CD4-positive, alpha-beta T cell treated with Interleukin-21 for 1 hour (primary cell): ENCODE data around the gene TJP3.
A peak's percentile ranks its signal among the peaks of the same experiment; 100 is the strongest.
"Not testable (repeated sequence)": the region's sequence is repeated elsewhere in the genome, so short reads cannot be mapped to it uniquely, and the experiment has no call there.

ENCODE experiments used
- DNase-seq: peaks from one replicate; pipeline ENCODE4 v3.0.0-alpha.2; 2020

Gene TJP3

GRCh38 chr19:3746371-3747056, 38.3 kb downstream of the TJP3 start:
- DNase-seq = no peak

GRCh38 chr19:3748965-3749364, 40.8 kb downstream of the TJP3 start:
- DNase-seq = no peak

DNA sequence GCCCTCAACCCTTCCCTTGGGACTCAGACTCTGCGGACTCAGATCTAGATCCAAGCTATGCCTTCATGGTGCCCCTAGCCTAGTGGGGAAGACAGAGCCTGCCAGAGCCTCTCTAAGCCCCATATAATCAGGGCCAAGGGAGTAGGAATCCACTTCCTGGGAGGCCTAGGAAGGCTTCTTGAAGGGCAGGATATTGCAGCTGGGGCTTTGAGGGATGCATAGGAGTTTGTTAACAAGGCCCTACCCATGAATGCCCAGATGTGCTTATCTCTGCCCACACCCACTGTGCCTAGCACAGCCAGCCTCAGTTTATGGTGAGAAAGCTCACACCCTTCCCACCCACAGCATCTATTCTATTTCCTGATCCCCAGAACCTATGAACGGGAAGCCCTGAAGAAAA, 42.0 kb downstream of the TJP3 start:
- no peak for DNase-seq

GRCh38 chr19:3751236-3751635, 43.1 kb downstream of the TJP3 start:
- no peak for DNase-seq

GRCh38 chr19:3752492-3752891, 44.3 kb downstream of the TJP3 start:
- DNase-seq = no peak

DNA sequence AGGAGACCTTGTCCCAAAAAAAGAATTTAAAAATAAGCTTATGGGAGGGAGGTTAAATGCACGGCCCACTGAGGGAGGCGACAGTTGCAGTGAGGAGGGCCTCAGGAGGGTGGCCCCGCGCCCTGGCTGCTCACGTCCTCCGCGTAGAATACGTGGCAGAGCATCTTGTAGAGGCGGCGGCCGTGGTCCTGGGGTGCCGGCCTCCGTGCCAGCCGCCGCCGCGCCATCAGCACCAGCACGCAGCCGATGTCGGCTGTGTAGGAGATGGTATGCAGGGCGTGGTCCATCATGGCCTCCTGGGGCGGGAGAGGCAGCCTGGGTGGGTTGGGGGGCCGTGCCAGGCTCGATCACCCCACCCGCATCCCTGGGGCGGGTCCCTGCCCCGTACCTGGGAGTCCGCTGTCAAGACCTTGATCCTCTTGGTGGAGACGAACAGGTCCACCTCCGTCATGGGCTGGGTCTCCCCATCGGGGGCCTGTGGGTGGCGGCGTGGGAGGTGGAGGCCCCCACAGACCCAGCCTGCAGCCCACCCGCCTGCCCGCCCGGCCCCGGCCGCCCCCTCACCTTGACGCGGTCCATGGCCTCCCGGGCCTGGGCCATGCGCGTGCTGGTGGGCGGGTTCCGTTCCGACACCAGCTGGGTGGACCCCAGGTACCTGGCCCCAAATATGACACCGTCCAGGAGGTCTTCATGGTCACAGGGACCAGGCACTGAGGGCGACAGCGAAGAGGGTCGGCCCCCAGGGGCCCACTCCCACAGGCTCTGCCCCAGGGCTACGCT, 45.6 kb downstream of the TJP3 start:
- DNase-seq = no peak

DNA sequence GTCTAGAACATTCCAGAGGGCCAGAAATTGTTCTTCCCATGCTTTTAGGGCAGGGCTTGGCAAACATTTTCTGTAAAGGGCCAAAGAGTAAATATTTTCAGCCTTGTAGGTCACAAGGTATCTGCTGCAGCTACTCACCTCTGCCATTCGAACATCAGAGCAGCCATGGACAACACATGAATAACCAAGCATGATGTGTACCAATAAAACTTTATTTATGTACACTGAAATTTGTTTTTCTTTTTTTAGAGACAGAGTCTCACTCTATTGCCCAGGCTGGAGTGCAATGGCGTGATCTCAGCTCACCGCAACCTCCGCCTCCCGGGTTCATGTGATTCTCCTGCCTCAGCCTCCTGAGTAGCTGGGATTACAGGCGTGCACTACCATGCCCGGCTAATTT, 49.5 kb downstream of the TJP3 start:
- not testable (repeated sequence) for DNase-seq

DNA sequence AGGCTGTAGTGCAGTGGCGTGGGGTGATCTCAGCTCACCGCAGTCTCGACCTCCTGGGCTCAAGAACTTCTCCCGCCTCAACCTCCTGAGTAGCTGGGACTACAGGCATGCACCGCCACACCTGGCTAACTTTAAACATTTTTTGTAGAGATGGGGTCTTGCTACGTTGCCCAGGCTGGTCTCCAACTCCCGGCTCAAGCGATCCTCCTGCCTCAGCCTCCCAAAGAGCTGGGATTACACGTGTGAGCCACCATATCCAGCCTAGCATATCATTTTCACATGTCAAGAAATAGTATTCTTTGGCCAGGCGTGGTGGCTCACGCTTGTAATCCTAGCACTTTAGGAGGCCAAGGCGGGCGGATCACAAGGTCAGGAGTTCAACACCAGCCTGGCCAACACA, 50.1 kb downstream of the TJP3 start:
- not testable (repeated sequence) for DNase-seq

DNA sequence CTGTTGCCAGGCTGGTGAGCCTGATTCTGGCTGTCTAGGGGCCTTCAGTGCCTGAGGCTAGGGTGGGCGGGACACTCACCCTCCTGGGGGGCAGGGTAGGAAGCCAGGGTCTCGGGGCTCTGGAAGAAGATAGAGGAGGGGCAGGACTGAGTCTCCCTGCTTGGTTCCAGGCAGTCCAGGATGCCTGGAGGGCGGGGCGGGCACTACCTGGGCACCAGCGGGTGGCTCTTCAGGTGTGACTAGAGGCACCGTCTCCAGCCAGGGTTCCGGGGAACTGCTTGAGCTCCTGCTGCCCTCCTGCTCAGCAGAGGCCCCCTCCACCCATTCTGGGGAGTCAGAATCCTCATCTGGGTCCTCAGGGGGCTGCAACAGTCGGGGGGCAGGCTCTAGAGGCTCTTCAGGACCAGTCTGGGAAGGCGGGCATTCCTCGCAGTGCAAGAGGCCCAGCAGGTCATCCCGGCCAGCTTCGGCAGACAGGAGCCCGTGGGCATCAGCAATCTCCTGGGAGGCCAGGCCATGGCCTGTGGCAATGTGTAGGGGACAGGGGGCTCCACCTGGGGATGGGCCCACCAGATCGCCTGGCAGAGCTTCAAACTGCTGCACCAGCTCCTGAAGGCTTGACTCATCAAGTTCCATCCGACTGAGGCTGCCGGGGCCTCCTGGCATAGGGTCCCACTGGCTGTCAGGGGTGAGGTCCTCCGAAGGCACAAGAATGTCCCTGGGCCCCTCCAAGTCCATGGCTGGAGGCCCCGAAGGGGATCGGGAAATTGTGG, 51.5 kb downstream of the TJP3 start:
- no peak for DNase-seq

- DNase-seq = peak; percentile 62
These were observed 52.7 kb downstream of the TJP3 start for GRCh38 chr19:3760871-3761361.

DNA sequence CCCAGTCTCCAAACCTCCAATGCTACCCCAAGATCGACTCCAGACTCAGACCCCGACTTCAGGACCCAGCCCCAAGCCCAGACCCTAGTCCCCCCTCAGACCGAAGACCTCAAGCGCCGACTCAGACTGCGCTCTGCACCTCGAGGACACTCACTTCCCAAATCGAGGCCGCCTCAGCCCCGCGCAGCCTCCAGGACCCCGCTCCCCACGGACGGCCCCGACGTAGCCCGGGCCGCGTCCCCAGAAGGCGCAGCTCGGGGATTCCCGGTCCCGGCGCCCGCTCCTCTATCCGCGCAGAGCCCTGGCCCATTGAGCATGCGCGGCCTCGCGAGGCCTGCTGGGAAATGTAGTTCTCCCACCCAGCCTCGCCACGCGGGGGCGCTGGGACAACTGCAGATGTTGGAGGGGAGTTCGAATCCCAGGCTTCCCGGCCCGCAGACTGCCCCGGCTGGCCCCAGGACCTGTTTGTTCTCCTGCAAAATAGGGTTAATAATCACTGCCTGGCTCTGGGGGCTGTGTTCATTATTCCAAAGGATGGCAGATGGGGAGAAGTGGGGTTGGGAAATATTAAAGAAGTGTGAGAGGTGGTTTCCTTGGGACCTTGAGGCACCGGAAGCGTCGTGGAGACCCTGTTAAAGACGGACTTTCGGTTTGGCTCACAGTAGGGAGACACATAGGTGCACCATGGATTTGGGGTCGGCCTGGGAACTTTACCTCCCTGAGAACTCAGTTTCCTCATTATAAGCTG, 53.4 kb downstream of the TJP3 start, which contains the start of gene APBA3:
Gene APBA3, minus strand, starts transcription at position 311 of the 748 bp plus-strand sequence. CDS start 1,428 bp downstream, outside the sequence.
- peak; percentile 96 for DNase-seq

DNA sequence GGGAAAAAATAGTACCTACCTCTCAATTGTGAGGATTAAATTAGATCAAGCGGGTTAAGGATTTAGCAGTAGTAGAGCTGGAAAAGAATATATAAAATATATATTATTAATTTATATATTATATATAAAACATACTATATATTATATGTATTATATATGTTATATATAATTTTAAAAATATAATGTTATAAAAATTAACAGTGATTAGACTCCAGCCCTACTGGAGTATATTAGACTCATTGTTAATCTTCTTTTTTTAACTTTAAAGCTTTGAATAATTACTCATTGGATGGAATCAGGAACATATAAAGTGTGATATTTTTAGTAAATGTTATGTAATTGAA, 53.9 kb downstream of the TJP3 start:
- DNase-seq = no peak

- peak; percentile 99 for DNase-seq
These were observed 54.6 kb downstream of the TJP3 start, which contains the start of gene MRPL54 for GRCh38 chr19:3762501-3763459. TSS of gene MRPL54 (plus strand) at chr19:3762682. CDS start at chr19:3762701, 19 bp downstream.

GRCh38 chr19:3765121-3765520, 56.9 kb downstream of the TJP3 start:
- no peak for DNase-seq

- DNase-seq = not testable (repeated sequence)
These were observed 57.6 kb downstream of the TJP3 start for GRCh38 chr19:3765757-3766156.

- peak; percentile 35 for DNase-seq
These were observed 58.3 kb downstream of the TJP3 start for GRCh38 chr19:3766520-3766919.

DNA sequence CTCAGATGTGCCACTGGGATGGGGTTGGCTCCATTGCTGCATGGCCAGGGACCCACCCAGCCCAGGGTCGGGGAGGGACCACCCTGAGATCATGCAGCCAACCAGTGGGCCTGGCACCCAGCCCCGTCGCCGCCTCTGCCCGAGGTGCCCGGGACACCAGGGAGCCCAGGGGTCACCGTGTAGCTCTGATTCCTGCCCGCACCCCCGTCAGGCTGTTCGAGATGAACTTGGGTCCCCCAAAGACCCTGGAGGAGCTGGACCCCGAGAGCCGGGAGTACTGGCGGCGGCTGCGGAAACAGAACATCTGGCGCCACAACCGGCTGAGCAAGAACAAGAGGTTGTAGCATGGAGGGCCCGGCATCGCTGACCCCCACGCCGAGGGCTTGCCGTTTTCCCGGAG, 58.9 kb downstream of the TJP3 start:
- no peak for DNase-seq

- DNase-seq = no peak
These were observed 60.0 kb downstream of the TJP3 start for GRCh38 chr19:3768015-3768747.

- DNase-seq = no peak
These were observed 60.5 kb downstream of the TJP3 start for GRCh38 chr19:3768748-3769099.

GRCh38 chr19:3769494-3769893, 61.3 kb downstream of the TJP3 start:
- DNase-seq = no peak
